Motor neuron (in vitro differentiated cells): ENCODE results near the gene PPFIBP1. TPM values are rescaled to one million over a fixed set of nuclear protein-coding genes. Genes with fewer than 3 reads are reported as not detected.
A peak's percentile ranks its signal among the peaks of the same experiment; 100 is the strongest.

Experiments
- ATAC-seq, 8 experiments: fragments of 200-7000 bp; cut with Tn5 transposase; replicated peaks in 6 of 8; 2 replicates each; pipeline ENCODE4 v1.8.0; 2021; ENCODE audit warnings: mild to moderate bottlenecking in 8 of 8, moderate library complexity in 8 of 8
- H3K27ac ChIP-seq, 2 donors: fragments of 250-450 bp; sonication (Bioruptor Pico); 2 replicates each; pipeline ENCODE4 v1.9.0; 2021; ENCODE audit warnings: antibody characterized with exemption in 2 of 2, mild to moderate bottlenecking in 2 of 2, moderate library complexity in 1 of 2
- H3K4me1 ChIP-seq, 2 donors: fragments of 250-450 bp; sonication (Bioruptor Pico); replicated peaks in 1 of 2; 2 replicates each; pipeline ENCODE4 v1.6.1; 2021; ENCODE audit warnings: antibody characterized with exemption in 2 of 2, mild to moderate bottlenecking in 2 of 2, moderate library complexity in 1 of 2
- H3K4me3 ChIP-seq, 5 donors: fragments of 250-450 bp; sonication (Bioruptor Pico); 2 replicates each; pipeline ENCODE4 v1.9.0; 2021; ENCODE audit warnings: antibody characterized with exemption in 5 of 5, mild to moderate bottlenecking in 5 of 5, moderate library complexity in 4 of 5
- WGBS, 10 experiments: fragments of 450-650 bp; shearing (Covaris generic); methylation state at CpG; one replicate each; pipeline ENCODE4 v1.0.0; 2022; 5-methylcytosine and 5-hydroxymethylcytosine counted together
- in situ Hi-C, 9 experiments: fragments of 400-800 bp; cut with MboI; loops; one replicate each; pipeline ENCODE4 v1.15.0; 2021; ENCODE audit warnings: low sequenced_read_pairs in 9 of 9, low pct_unique_long_range_greater_than_20kb in 2 of 9; ENCODE audit not compliant: unreplicated experiment in 9 of 9
- total RNA-seq, 8 experiments: library from RNA; unstranded; fragments of 300-600 nt; gene quantifications; 2 replicates each; pipeline versions ENCODE4 v1.2.3 to v1.2.4, GENCODE V29; 2022

PPFIBP1 gene
- total RNA-seq, 8 experiments from 2014 or later, result 15.9 to 205 (median 49.4) TPM

GRCh38 chr12:27551172-27551840, 27.3 kb downstream of the PPFIBP1 start:
- Histone ChIP-seq H3K4me1 (peaks cover 16 to 25% of the 10 kb centered on the region in 2 donors), H3K4me3 (no peak overlapping the region), H3K27ac (no peak overlapping the region)
- no peak for ATAC-seq
- in situ Hi-C loops, result no loop called here
- 18 to 100% (median 88%) methylated on average over 1 to 8 of the region's 9 CpGs; no CpG with 5 or more reads in 1 of the 10 experiments for WGBS, 10 experiments

GRCh38 chr12:27552235-27552634, 28.2 kb downstream of the PPFIBP1 start:
- Histone ChIP-seq H3K4me1 (peaks cover 16 to 25% of the 10 kb centered on the region in 2 donors), H3K4me3 (no peak overlapping the region), H3K27ac (no peak overlapping the region)
- ATAC-seq, result no peak
- in situ Hi-C loops, result no loop called here
- 26 to 100% (median 92%) methylated on average over 1 to 6 of the region's 6 CpGs for WGBS, 10 experiments

- ATAC-seq, result no peak
- H3K27ac ChIP-seq, result no peak overlapping the region
- 90 to 100% (median 99%) methylated on average over 1 to 5 of the region's 8 CpGs; no CpG with 5 or more reads in 2 of the 10 experiments for WGBS, 10 experiments
- H3K4me1 ChIP-seq, result peaks cover 16 to 25% of the 10 kb centered on the region in 2 donors
- in situ Hi-C loops, result no loop called here
- H3K4me3 ChIP-seq, result no peak overlapping the region
Observed at GRCh38 chr12:27552886-27553560, 29.0 kb downstream of the PPFIBP1 start.

GRCh38 chr12:27553941-27554340, 29.9 kb downstream of the PPFIBP1 start:
- no peak for ATAC-seq
- peaks cover 16 to 25% of the 10 kb centered on the region in 2 donors for H3K4me1 ChIP-seq
- WGBS, 10 experiments, result 83 to 100% (median 98%) methylated on average over 1 to 3 of the region's 3 CpGs; no CpG with 5 or more reads in 4 of the 10 experiments
- in situ Hi-C loops, result no loop called here
- no peak overlapping the region for H3K27ac ChIP-seq
- H3K4me3 ChIP-seq, result no peak overlapping the region

GRCh38 chr12:27554421-27555186, 30.6 kb downstream of the PPFIBP1 start:
- H3K27ac ChIP-seq, result peak overlapping the region in 1 of 2 donors; percentile 2
- ATAC-seq, result peak; percentile 72 to 93 (median 80)
- 3 to 85% (median 60%) methylated on average over 1 to 14 of the region's 14 CpGs for WGBS, 10 experiments
- H3K4me1 ChIP-seq, result peaks cover 16 to 25% of the 10 kb centered on the region in 2 donors
- H3K4me3 ChIP-seq, result peak overlapping the region in 1 of 5 donors; percentile 15
- in situ Hi-C loops, result no loop called here

GRCh38 chr12:27555361-27555760, 31.4 kb downstream of the PPFIBP1 start:
- WGBS, 10 experiments, result 12 to 93% (median 72%) methylated on average over 2 to 5 of the region's 5 CpGs; no CpG with 5 or more reads in 1 of the 10 experiments
- in situ Hi-C loops, result no loop called here
- Histone ChIP-seq H3K4me1 (peaks cover 16 to 25% of the 10 kb centered on the region in 2 donors), H3K4me3 (peak overlapping the region in 2 of 5 donors; percentile 4 to 15), H3K27ac (no peak overlapping the region)
- peak in 1 of 8 experiments; percentile 6 for ATAC-seq

- in situ Hi-C loops, result no loop called here
- H3K4me3 ChIP-seq, result no peak overlapping the region
- no peak for ATAC-seq
- WGBS, 10 experiments, result 20 to 93% (median 79%) methylated on average over 2 to 6 of the region's 6 CpGs
- no peak overlapping the region for H3K27ac ChIP-seq
- peaks cover 16 to 25% of the 10 kb centered on the region in 2 donors for H3K4me1 ChIP-seq
Observed at GRCh38 chr12:27555925-27556778, 32.1 kb downstream of the PPFIBP1 start.

- no peak overlapping the region for H3K27ac ChIP-seq
- peaks cover 11 to 13% of the 10 kb centered on the region in 2 donors for H3K4me1 ChIP-seq
- peak in 2 of 8 experiments; percentile 26 to 63 for ATAC-seq
- in situ Hi-C loops, result no loop called here
- WGBS, 10 experiments, result 0 to 88% (median 44%) methylated on average over 1 to 2 of the region's 2 CpGs; no CpG with 5 or more reads in 2 of the 10 experiments
- no peak overlapping the region for H3K4me3 ChIP-seq
Observed at GRCh38 chr12:27560126-27560525, 36.1 kb downstream of the PPFIBP1 start.

- 0 to 82% (median 57%) methylated on average over 1 to 6 of the region's 6 CpGs for WGBS, 10 experiments
- no peak overlapping the region for H3K4me3 ChIP-seq
- in situ Hi-C loops, result no loop called here
- H3K4me1 ChIP-seq, result peaks cover 0 to 6% of the 10 kb centered on the region in 2 donors
- peak in 3 of 8 experiments; percentile 62 to 74 (median 62) for ATAC-seq
- H3K27ac ChIP-seq, result no peak overlapping the region
Observed at GRCh38 chr12:27561535-27562350, 37.7 kb downstream of the PPFIBP1 start.

GRCh38 chr12:27564612-27565213, 40.7 kb downstream of the PPFIBP1 start:
- in situ Hi-C loops, result no loop called here
- H3K27ac ChIP-seq, result no peak overlapping the region
- H3K4me1 ChIP-seq, result peaks cover 0 to 6% of the 10 kb centered on the region in 2 donors
- ATAC-seq, result peak in 6 of 8 experiments; percentile 15 to 84 (median 60)
- WGBS, 10 experiments, result 18 to 80% (median 33%) methylated on average over 2 to 8 of the region's 9 CpGs
- no peak overlapping the region for H3K4me3 ChIP-seq

GRCh38 chr12:27566159-27566558, 42.2 kb downstream of the PPFIBP1 start:
- no peak for ATAC-seq
- 90 to 100% (median 100%) methylated on average over 1 to 2 of the region's 2 CpGs; no CpG with 5 or more reads in 1 of the 10 experiments for WGBS, 10 experiments
- peaks cover 0 to 6% of the 10 kb centered on the region in 2 donors for H3K4me1 ChIP-seq
- no peak overlapping the region for H3K27ac ChIP-seq
- no peak overlapping the region for H3K4me3 ChIP-seq
- in situ Hi-C loops, result no loop called here
